ENCODE results near the gene TSSK6. TPM values are rescaled to one million over a fixed set of nuclear protein-coding genes. Genes with fewer than 3 reads are reported as not detected.

TSSK6 gene
- polyA plus RNA-seq, 3 donors, result 0.92 to 1.3 (median 0.97) TPM

- DNase-seq (ENCODE audit: low read depth in 3 of 3, low spot score in 2 of 3), result no peak
Observed at GRCh38 chr19:19531951-19532805, 16.8 kb upstream of the TSSK6 start.

GRCh38 chr19:19530889-19531288 lies 15.5 kb upstream of the TSSK6 start:
- no peak for DNase-seq (ENCODE audit: low read depth in 3 of 3, low spot score in 2 of 3)

GRCh38 chr19:19530423-19530804 lies 15.1 kb upstream of the TSSK6 start:
- no peak for DNase-seq (ENCODE audit: low read depth in 3 of 3, low spot score in 2 of 3)

DNA sequence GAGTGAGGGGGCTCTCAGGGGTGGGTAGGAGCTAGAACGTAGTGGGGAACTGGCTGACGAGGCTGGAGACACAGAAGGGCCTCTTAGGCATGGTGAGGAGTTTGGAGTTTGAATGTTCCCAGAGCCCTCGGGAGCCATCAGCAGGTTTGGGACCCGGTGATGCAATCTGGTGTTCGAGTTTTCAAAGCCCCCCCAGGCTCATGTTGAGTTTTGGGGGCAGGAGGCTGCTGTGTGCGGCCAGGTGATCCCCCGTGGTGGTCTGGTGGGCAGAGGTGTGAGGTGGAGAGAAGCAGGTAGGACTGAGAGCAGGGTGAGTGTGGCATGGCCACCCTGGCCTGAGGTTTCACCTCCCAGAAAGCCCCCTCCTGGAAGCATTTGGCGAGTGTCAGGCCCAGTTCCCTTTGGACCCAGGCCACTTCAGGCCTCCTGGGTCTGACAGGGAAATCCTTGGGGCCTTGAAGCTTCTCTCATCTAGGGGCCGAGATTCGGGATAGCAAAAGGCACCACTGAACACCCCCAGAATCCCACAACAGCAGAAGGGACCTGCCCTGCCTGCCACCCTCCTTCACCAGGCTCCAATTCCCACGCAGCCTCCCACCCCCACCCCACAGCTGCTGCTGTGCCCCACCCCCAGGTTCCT lies 14.6 kb upstream of the TSSK6 start:
- no peak for DNase-seq (ENCODE audit: low read depth in 3 of 3, low spot score in 2 of 3)

GRCh38 chr19:19528721-19529490 lies 13.6 kb upstream of the TSSK6 start, which contains the start of gene YJEFN3:
TSS of gene YJEFN3 (plus strand) at chr19:19528911. CDS start at chr19:19528933, 22 bp downstream.
- DNase-seq (ENCODE audit: low read depth in 3 of 3, low spot score in 2 of 3), result no peak

DNA sequence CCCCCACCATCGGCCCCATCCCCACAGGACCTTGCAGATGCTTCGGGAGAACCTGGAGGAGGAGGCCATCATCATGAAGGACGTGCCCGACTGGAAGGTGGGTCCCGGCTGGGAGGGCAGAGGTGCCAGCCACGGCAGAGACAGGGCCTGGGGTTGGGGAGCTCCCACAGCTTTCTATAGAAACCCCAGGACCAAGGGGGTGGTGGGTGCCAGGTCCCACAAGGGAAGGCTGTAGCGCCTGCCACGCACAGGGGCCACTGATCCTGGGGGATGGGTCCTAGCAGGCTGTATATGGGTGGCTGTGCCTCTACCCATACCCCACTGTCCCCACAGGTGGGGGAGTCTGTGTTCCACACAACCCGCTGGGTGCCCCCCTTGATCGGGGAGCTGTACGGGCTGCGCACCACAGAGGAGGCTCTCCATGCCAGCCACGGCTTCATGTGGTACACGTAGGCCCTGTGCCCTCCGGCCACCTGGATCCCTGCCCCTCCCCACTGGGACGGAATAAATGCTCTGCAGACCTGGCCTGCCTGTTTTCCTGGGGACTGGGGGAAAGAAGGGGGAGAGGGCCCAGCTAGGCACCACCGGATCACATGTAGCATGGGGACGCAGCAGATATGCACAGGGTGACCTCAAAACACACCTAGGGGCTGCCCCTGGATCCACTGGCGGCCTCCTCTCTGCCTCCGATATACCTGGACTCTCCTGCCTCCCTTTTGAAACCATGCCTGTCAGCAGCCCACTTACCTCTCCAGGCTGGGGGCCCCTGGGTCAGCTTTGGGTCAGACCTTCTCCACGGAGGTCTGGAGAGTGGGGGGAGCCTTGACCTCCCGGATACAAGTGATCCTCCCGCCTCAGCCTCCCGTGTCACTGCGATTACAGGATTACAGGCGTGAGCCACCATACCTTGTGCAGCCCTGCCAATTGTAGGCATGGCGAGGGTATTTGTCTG lies 12.6 kb upstream of the TSSK6 start:
- DNase-seq (ENCODE audit: low read depth in 3 of 3, low spot score in 2 of 3), result no peak

GRCh38 chr19:19527371-19527656 lies 12.0 kb upstream of the TSSK6 start:
- no peak for DNase-seq (ENCODE audit: low read depth in 3 of 3, low spot score in 2 of 3)

DNA sequence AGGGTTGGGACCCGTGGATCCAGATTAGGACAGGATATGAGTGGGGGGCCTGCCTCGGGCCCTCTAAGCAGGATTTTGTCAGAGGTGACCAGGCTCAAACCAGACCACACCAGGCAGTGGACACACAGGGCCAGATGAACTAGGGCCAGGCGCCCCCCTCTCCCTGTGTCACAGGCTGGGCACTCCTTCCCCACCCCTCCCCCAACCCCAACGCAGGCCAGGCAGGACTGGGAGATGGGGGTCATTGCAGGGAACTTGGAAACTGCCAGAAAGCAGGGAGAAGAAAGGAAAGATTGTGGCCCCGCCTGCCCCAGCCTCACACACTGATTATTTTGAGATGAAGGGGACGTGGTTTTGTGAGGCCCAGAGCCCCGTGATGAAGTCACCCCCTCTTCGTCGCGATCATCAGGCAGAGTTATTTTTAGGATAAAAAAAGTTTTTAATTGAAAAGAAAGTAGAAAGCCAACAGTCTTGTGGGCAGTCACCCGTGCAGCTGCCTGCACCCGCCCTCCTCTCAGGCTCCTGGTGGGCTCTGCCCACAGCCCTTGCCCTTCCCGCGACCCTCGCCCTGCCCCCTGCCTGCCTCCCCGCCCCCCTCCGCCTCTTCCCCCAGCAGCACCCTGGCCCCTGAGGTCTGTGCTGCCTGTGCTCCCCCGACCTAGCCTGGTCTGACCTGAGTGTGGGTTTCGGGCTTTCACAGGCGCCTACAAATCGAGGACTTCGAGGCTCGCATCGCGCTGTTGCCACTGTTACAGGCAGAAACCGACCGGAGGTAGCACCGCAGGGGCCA lies 11.4 kb upstream of the TSSK6 start:
- no peak for DNase-seq (ENCODE audit: low read depth in 3 of 3, low spot score in 2 of 3)

GRCh38 chr19:19525611-19526380 lies 10.4 kb upstream of the TSSK6 start:
- no peak for DNase-seq (ENCODE audit: low read depth in 3 of 3, low spot score in 2 of 3)

GRCh38 chr19:19524053-19524452 lies 8.7 kb upstream of the TSSK6 start:
- DNase-seq (ENCODE audit: low read depth in 3 of 3, low spot score in 2 of 3), result no peak

- no peak for DNase-seq (ENCODE audit: low read depth in 3 of 3, low spot score in 2 of 3)
Observed at GRCh38 chr19:19523177-19523576, 7.8 kb upstream of the TSSK6 start.

GRCh38 chr19:19520989-19521388 lies 5.6 kb upstream of the TSSK6 start:
- no peak for DNase-seq (ENCODE audit: low read depth in 3 of 3, low spot score in 2 of 3)

DNA sequence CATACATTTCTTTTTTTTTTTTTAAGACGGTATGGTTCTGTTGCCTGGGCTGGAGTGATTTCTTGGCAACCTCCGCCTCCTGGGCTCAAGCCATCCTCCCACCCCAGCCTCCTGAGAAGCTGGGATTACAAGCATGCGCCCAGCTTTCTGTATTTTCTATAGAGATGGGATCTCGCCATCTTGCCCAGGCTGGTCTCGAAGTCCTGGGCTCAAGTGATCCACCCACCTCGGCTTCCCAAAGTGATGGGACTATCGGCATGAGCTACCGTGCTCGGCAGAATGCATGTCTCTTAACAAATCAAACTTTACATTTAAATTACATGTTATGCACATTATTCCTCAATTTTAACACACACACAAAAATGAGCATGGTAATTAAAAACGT lies 1.9 kb upstream of the TSSK6 start:
- DNase-seq (ENCODE audit: low read depth in 3 of 3, low spot score in 2 of 3), result no peak

- DNase-seq (ENCODE audit: low read depth in 3 of 3, low spot score in 2 of 3), result peak; percentile 92 to 93 (median 93)
Observed at GRCh38 chr19:19515642-19516519, 533 bp upstream of the TSSK6 start, which contains the start of gene NDUFA13. TSS of gene NDUFA13 (plus strand) at chr19:19516225. CDS start at chr19:19516239, 14 bp downstream.

GRCh38 chr19:19514215-19514657 lies 1.1 kb downstream of the TSSK6 start:
- DNase-seq (ENCODE audit: low read depth in 3 of 3, low spot score in 2 of 3), result peak in 1 of 3 donors; percentile 54

GRCh38 chr19:19513682-19514081 lies 1.7 kb downstream of the TSSK6 start:
- no peak for DNase-seq (ENCODE audit: low read depth in 3 of 3, low spot score in 2 of 3)

GRCh38 chr19:19510432-19510831 lies 4.9 kb downstream of the TSSK6 start:
- no peak for DNase-seq (ENCODE audit: low read depth in 3 of 3, low spot score in 2 of 3)

GRCh38 chr19:19508217-19508616 lies 7.1 kb downstream of the TSSK6 start:
- DNase-seq (ENCODE audit: low read depth in 3 of 3, low spot score in 2 of 3), result no peak

Data from right renal cortex interstitium (tissue), 3 donors.